CD1c-positive myeloid dendritic cell (primary cell): Measurements from ENCODE around the gene CDC26.
"Not testable (repeated sequence)": the region's sequence is repeated elsewhere in the genome, so short reads cannot be mapped to it uniquely, and the experiment has no call there.

Experiments
- DNase-seq: peaks from one replicate; pipeline ENCODE4 v3.0.0-alpha.2; 2016; ENCODE audit errors: extremely low spot score

The CDC26 gene

GRCh38 chr9:113293285-113293878 is 18.0 kb upstream of the CDC26 start:
- DNase-seq: no peak

- no peak for DNase-seq
These were observed 14.8 kb upstream of the CDC26 start for GRCh38 chr9:113290052-113290607.

GRCh38 chr9:113289091-113289490 is 13.7 kb upstream of the CDC26 start:
- no peak for DNase-seq

- DNase-seq: no peak
These were observed 6.0 kb upstream of the CDC26 start for GRCh38 chr9:113281356-113281755.

- no peak for DNase-seq
These were observed 3.5 kb upstream of the CDC26 start for GRCh38 chr9:113278840-113279239.

- peak; percentile 79 for DNase-seq
These were observed 757 bp downstream of the CDC26 start for GRCh38 chr9:113274474-113275156.

- no peak for DNase-seq
These were observed 5.5 kb downstream of the CDC26 start for GRCh38 chr9:113269871-113270270.

GRCh38 chr9:113269355-113269754 is 6.0 kb downstream of the CDC26 start:
- no peak for DNase-seq

GRCh38 chr9:113267911-113268566 is 7.3 kb downstream of the CDC26 start:
- DNase-seq: no peak

- no peak for DNase-seq
These were observed 9.2 kb downstream of the CDC26 start for GRCh38 chr9:113266174-113266573.

- DNase-seq: no peak
These were observed 13.3 kb downstream of the CDC26 start for GRCh38 chr9:113261917-113262671.

GRCh38 chr9:113258282-113258681 is 17.1 kb downstream of the CDC26 start:
- no peak for DNase-seq

- DNase-seq: no peak
These were observed 17.5 kb downstream of the CDC26 start for GRCh38 chr9:113257863-113258262.

- DNase-seq: peak; percentile 64
These were observed 19.9 kb downstream of the CDC26 start for GRCh38 chr9:113255438-113255837.

GRCh38 chr9:113254991-113255390 is 20.4 kb downstream of the CDC26 start:
- no peak for DNase-seq

- DNase-seq: no peak
These were observed 24.6 kb downstream of the CDC26 start for GRCh38 chr9:113250807-113251206.

GRCh38 chr9:113249661-113250060 is 25.7 kb downstream of the CDC26 start:
- not testable (repeated sequence) for DNase-seq

- DNase-seq: no peak
These were observed 27.7 kb downstream of the CDC26 start for GRCh38 chr9:113247640-113248039.

GRCh38 chr9:113246928-113247327 is 28.4 kb downstream of the CDC26 start:
- no peak for DNase-seq

GRCh38 chr9:113245894-113246293 is 29.5 kb downstream of the CDC26 start:
- DNase-seq: no peak

- no peak for DNase-seq
These were observed 30.8 kb downstream of the CDC26 start for GRCh38 chr9:113244556-113244955.

- no peak for DNase-seq
These were observed 34.2 kb downstream of the CDC26 start for GRCh38 chr9:113241161-113241560.
